Measurements from ENCODE around the gene AGPAT3. TPM values are rescaled to one million over a fixed set of nuclear protein-coding genes. Genes with fewer than 3 reads are reported as not detected.

The AGPAT3 gene
- total RNA-seq, 1 experiment from 2014 or later = 45.1 TPM

- Histone ChIP-seq H3K36me3 (peaks cover 20% of the 10 kb centered on the region), H3K9me3 (no peaks in the 10 kb centered on the region)
- DNase-seq = no peak
These were observed 92.1 kb downstream of the AGPAT3 start for GRCh38 chr21:43957128-43957571.

GRCh38 chr21:43957611-43958362, 92.8 kb downstream of the AGPAT3 start:
- DNase-seq = no peak
- no peaks in the 10 kb centered on the region for H3K27me3 ChIP-seq
- H3K4me3 ChIP-seq = no peak overlapping the region

More at GRCh38 chr21:43957128-43957571, 92.1 kb downstream of the AGPAT3 start:
- Histone ChIP-seq H3K4me3 (no peak overlapping the region), H3K27me3 (no peaks in the 10 kb centered on the region)

GRCh38 chr21:43958364-43959158, 93.5 kb downstream of the AGPAT3 start:
- H3K36me3 ChIP-seq = peaks cover 27% of the 10 kb centered on the region
- H3K9me3 ChIP-seq = no peaks in the 10 kb centered on the region
- DNase-seq = no peak
- H3K27me3 ChIP-seq = no peaks in the 10 kb centered on the region
- H3K4me3 ChIP-seq = no peak overlapping the region

More at GRCh38 chr21:43957611-43958362, 92.8 kb downstream of the AGPAT3 start:
- H3K36me3 ChIP-seq = peaks cover 26% of the 10 kb centered on the region
- no peaks in the 10 kb centered on the region for H3K9me3 ChIP-seq

GRCh38 chr21:43959231-43960116, 94.5 kb downstream of the AGPAT3 start:
- DNase-seq = no peak
- H3K27me3 ChIP-seq = no peaks in the 10 kb centered on the region
- peaks cover 29% of the 10 kb centered on the region for H3K36me3 ChIP-seq
- H3K9me3 ChIP-seq = no peaks in the 10 kb centered on the region
- H3K4me3 ChIP-seq = no peak overlapping the region

- no peaks in the 10 kb centered on the region for H3K27me3 ChIP-seq
- DNase-seq = no peak
- H3K9me3 ChIP-seq = no peaks in the 10 kb centered on the region
- H3K4me3 ChIP-seq = no peak overlapping the region
- peaks cover 35% of the 10 kb centered on the region for H3K36me3 ChIP-seq
These were observed 96.4 kb downstream of the AGPAT3 start for GRCh38 chr21:43961382-43961909.

- Histone ChIP-seq H3K27me3 (no peaks in the 10 kb centered on the region), H3K4me3 (no peak overlapping the region), H3K36me3 (peaks cover 48% of the 10 kb centered on the region), H3K9me3 (no peaks in the 10 kb centered on the region)
- DNase-seq = no peak
These were observed 101.0 kb downstream of the AGPAT3 start for GRCh38 chr21:43965911-43966585.

GRCh38 chr21:43966946-43967512, 102.0 kb downstream of the AGPAT3 start:
- Histone ChIP-seq H3K27me3 (no peaks in the 10 kb centered on the region), H3K9me3 (no peaks in the 10 kb centered on the region), H3K4me3 (no peak overlapping the region), H3K36me3 (peaks cover 54% of the 10 kb centered on the region)
- no peak for DNase-seq

GRCh38 chr21:43967981-43968380, 103.0 kb downstream of the AGPAT3 start:
- H3K9me3 ChIP-seq = no peaks in the 10 kb centered on the region
- H3K4me3 ChIP-seq = no peak overlapping the region
- H3K27me3 ChIP-seq = no peaks in the 10 kb centered on the region
- no peak for DNase-seq
- H3K36me3 ChIP-seq = peaks cover 46% of the 10 kb centered on the region

- H3K36me3 ChIP-seq = peaks cover 47% of the 10 kb centered on the region
- no peak for DNase-seq
- no peak overlapping the region for H3K4me3 ChIP-seq
- H3K9me3 ChIP-seq = no peaks in the 10 kb centered on the region
- no peaks in the 10 kb centered on the region for H3K27me3 ChIP-seq
These were observed 103.5 kb downstream of the AGPAT3 start for GRCh38 chr21:43968410-43969114.

- DNase-seq = no peak
- H3K36me3 ChIP-seq = peaks cover 43% of the 10 kb centered on the region
- H3K9me3 ChIP-seq = no peaks in the 10 kb centered on the region
- H3K27me3 ChIP-seq = no peaks in the 10 kb centered on the region
- H3K4me3 ChIP-seq = no peak overlapping the region
These were observed 104.1 kb downstream of the AGPAT3 start for GRCh38 chr21:43969115-43969444.

- H3K36me3 ChIP-seq = peaks cover 45% of the 10 kb centered on the region
- H3K9me3 ChIP-seq = no peaks in the 10 kb centered on the region
- no peak for DNase-seq
- no peaks in the 10 kb centered on the region for H3K27me3 ChIP-seq
- no peak overlapping the region for H3K4me3 ChIP-seq
These were observed 105.5 kb downstream of the AGPAT3 start for GRCh38 chr21:43970551-43970950.

GRCh38 chr21:43971201-43971991, 106.4 kb downstream of the AGPAT3 start:
- H3K27me3 ChIP-seq = no peaks in the 10 kb centered on the region
- peaks cover 48% of the 10 kb centered on the region for H3K36me3 ChIP-seq
- no peak for DNase-seq
- H3K4me3 ChIP-seq = no peak overlapping the region
- no peaks in the 10 kb centered on the region for H3K9me3 ChIP-seq

GRCh38 chr21:43971992-43972255, 106.9 kb downstream of the AGPAT3 start:
- Histone ChIP-seq H3K27me3 (no peaks in the 10 kb centered on the region), H3K9me3 (no peaks in the 10 kb centered on the region), H3K4me3 (no peak overlapping the region), H3K36me3 (peaks cover 50% of the 10 kb centered on the region)
- DNase-seq = no peak

GRCh38 chr21:43972850-43973633, 108.0 kb downstream of the AGPAT3 start:
- Histone ChIP-seq H3K4me3 (no peak overlapping the region), H3K36me3 (peaks cover 49% of the 10 kb centered on the region), H3K27me3 (no peaks in the 10 kb centered on the region), H3K9me3 (no peaks in the 10 kb centered on the region)
- DNase-seq = no peak

Data from MG63 (cell line).